Germinal center (tissue), 1 donor: Measurements from ENCODE around the gene TAS1R2.

Experiments
- DNase-seq: peaks from one replicate; pipeline ENCODE4 v3.0.0; 2012; ENCODE audit warnings: mixed read lengths, low spot score

TAS1R2 gene

GRCh38 chr1:18802231-18802630, 57.2 kb downstream of the TAS1R2 start:
- no peak for DNase-seq

DNA sequence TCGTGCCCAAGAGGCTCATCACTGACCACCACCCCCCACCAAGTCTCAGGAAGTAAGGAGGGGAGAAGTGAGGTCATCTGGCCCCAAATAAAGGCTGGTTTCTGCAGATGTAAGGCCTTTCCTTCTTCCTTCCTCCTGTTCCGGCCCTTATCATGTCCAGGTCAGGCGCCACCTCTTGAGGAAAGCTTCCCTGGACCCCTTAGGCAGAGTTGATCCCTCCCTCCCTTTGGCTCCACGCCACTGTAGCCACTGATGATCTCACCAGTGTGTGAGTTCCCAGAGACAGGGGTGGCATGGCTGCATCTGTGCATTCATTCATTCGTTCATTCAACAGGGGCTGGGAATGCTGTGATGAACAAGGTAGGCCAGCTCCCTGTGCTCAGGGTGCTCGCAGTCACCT, 59.2 kb downstream of the TAS1R2 start:
- DNase-seq, result no peak

- DNase-seq, result no peak
Observed at GRCh38 chr1:18799454-18799853, 60.0 kb downstream of the TAS1R2 start.

- DNase-seq, result no peak
Observed at GRCh38 chr1:18798946-18799345, 60.5 kb downstream of the TAS1R2 start.

DNA sequence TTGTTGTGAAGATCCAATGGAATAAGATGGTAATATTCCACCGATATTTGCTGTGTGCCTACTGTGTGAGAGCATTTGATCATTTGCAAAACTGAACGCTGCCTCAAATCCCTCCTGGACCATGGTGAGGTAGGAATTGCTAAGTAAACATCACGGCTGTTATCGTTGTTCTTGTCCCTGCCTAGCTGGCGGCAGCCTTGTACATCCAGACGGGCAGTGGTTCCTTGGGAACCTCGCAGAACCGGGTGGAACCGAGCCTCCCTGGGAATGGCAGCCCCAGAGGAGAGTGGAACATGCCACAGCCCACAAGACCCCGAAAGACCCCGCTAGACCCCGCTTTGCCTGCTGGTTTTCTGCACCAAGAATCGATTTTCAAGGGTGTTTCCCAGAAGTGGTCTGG, 60.9 kb downstream of the TAS1R2 start:
- no peak for DNase-seq

DNA sequence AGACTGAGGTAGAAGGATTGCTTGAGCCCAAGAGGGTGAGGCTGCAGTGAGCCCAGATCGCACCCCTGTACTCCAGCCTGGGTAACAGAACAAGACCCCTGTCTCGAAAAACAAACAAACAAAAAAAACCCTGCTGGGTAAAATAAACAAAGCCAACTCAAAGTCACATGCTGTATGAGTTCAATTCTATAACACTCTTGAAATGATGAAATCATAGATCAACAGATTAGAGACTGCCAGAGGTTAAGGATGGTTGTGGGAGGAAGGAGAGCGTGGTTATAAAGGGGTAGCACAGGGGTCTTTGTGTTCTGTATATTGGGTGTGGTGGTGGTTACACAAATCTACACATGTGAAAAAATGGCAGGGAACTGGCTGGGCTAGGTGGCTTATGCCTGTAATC, 62.5 kb downstream of the TAS1R2 start:
- DNase-seq, result no peak

- no peak for DNase-seq
Observed at GRCh38 chr1:18795002-18795689, 64.3 kb downstream of the TAS1R2 start.

DNA sequence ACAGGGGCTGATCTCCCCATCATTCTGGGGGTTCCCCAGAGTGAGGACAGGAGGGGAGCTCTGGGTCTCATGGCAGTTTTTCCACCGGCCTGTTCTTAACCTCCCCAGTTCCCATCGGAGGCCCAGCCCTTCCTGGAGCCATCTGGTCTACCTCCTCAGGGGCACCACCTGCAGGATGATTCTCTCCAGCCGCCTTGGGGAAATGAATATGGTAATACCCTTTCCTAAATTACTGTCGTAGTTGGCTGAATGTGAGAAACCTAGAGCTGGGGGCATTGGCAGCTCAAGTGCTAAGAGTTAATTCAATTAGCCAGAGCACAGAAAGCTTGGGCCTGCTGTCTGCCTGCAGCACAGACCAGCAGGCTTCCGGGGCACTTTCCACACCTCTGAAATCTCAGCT, 64.9 kb downstream of the TAS1R2 start:
- no peak for DNase-seq

GRCh38 chr1:18794051-18794450, 65.4 kb downstream of the TAS1R2 start:
- DNase-seq, result no peak

- DNase-seq, result no peak
Observed at GRCh38 chr1:18793164-18793563, 66.3 kb downstream of the TAS1R2 start.

DNA sequence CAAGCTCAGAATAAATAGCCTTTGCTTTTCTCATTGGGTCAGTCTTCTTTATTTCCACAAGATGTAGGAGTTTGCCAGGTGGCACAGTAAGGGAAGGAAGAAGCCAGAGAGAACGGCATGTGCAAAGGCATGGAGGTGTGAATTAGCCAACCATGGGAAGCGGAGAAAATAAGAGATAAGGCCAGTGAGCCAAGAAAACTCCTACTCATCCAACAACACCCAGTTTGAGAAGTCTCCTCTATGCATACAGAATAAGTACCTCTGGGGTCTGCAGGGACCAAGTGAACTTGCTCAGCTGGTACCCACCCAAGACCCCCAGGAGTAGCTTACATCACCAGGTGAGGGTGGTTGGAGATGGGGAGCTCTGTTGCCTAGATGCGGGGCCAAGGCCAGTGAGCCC, 66.7 kb downstream of the TAS1R2 start:
- DNase-seq, result no peak
